ENCODE measurements around the gene TMPRSS4. TPM values are rescaled to one million over a fixed set of nuclear protein-coding genes. Genes with fewer than 3 reads are reported as not detected.

The TMPRSS4 gene
- polyA plus RNA-seq, 5 donors: 3.5 to 5.1 (median 4.6) TPM

GRCh38 chr11:118152552-118153471 is 75.9 kb downstream of the TMPRSS4 start, which contains the start of gene SCN4B:
SCN4B (minus strand) TSS chr11:118152823; CDS start chr11:118152673, 150 bp downstream.
- DNase-seq: peak; percentile 71 to 76

- no peak for DNase-seq
These were observed 76.6 kb downstream of the TMPRSS4 start for GRCh38 chr11:118153516-118153915.

GRCh38 chr11:118153976-118154375 is 77.1 kb downstream of the TMPRSS4 start:
- no peak for DNase-seq

- DNase-seq: no peak
These were observed 77.8 kb downstream of the TMPRSS4 start for GRCh38 chr11:118154641-118155040.

GRCh38 chr11:118155776-118156530 is 79.1 kb downstream of the TMPRSS4 start:
- no peak for DNase-seq

GRCh38 chr11:118156531-118157185 is 79.8 kb downstream of the TMPRSS4 start:
- no peak for DNase-seq

- DNase-seq: no peak
These were observed 80.5 kb downstream of the TMPRSS4 start for GRCh38 chr11:118157186-118157895.

- DNase-seq: no peak
These were observed 84.9 kb downstream of the TMPRSS4 start for GRCh38 chr11:118161786-118162185.

- no peak for DNase-seq
These were observed 86.0 kb downstream of the TMPRSS4 start for GRCh38 chr11:118162846-118163245.

- no peak for DNase-seq
These were observed 86.6 kb downstream of the TMPRSS4 start for GRCh38 chr11:118163494-118163893.

GRCh38 chr11:118164885-118165284 is 88.0 kb downstream of the TMPRSS4 start:
- DNase-seq: no peak

- DNase-seq: no peak
These were observed 89.8 kb downstream of the TMPRSS4 start for GRCh38 chr11:118166641-118167040.

- DNase-seq: no peak
These were observed 90.4 kb downstream of the TMPRSS4 start for GRCh38 chr11:118167253-118167652.

- DNase-seq: no peak
These were observed 91.0 kb downstream of the TMPRSS4 start for GRCh38 chr11:118167906-118168305.

- no peak for DNase-seq
These were observed 91.4 kb downstream of the TMPRSS4 start for GRCh38 chr11:118168316-118168715.

- DNase-seq: no peak
These were observed 91.9 kb downstream of the TMPRSS4 start for GRCh38 chr11:118168751-118169150.

GRCh38 chr11:118169300-118170140 is 92.6 kb downstream of the TMPRSS4 start:
- DNase-seq: no peak

- no peak for DNase-seq
These were observed 93.4 kb downstream of the TMPRSS4 start for GRCh38 chr11:118170231-118170630.

- DNase-seq: no peak
These were observed 94.0 kb downstream of the TMPRSS4 start for GRCh38 chr11:118170882-118171268.

All from right lung (tissue), 5 donors.